DMS 273 treated with DMSO at 0.1 percent for 48 hours (cell line): Measurements from ENCODE around the gene CROCC.
A peak's percentile ranks its signal among the peaks of the same experiment; 100 is the strongest.
"Not testable (repeated sequence)": the region's sequence is repeated elsewhere in the genome, so short reads cannot be mapped to it uniquely, and the experiment has no call there.

ENCODE experiments used
- DNase-seq: peaks from one replicate; lab custom pipeline; 2025; lab: John Stamatoyannopoulos, UW

CROCC gene

GRCh38 chr1:16921391-16922185, at the start of gene CROCC:
Gene CROCC, plus strand, starts transcription at chr1:16921931. Its CDS starts 88 bp downstream, at chr1:16922019.
- no peak for DNase-seq

GRCh38 chr1:16872152-16873075, 49.3 kb upstream of the CROCC start:
- peak; percentile 36 for DNase-seq

GRCh38 chr1:16873076-16873879, 48.5 kb upstream of the CROCC start:
- DNase-seq: not testable (repeated sequence)

GRCh38 chr1:16874968-16875765, 46.6 kb upstream of the CROCC start:
- not testable (repeated sequence) for DNase-seq

GRCh38 chr1:16881742-16882141, 40.0 kb upstream of the CROCC start:
- DNase-seq: not testable (repeated sequence)

- DNase-seq: no peak
These were observed 38.7 kb upstream of the CROCC start for GRCh38 chr1:16882986-16883385.

- DNase-seq: not testable (repeated sequence)
These were observed 37.2 kb upstream of the CROCC start for GRCh38 chr1:16884487-16884886.

GRCh38 chr1:16886860-16887605, 34.7 kb upstream of the CROCC start:
- no peak for DNase-seq

- no peak for DNase-seq
These were observed 32.6 kb upstream of the CROCC start for GRCh38 chr1:16888860-16889816.

GRCh38 chr1:16890539-16891021, 31.2 kb upstream of the CROCC start:
- DNase-seq: not testable (repeated sequence)

- DNase-seq: not testable (repeated sequence)
These were observed 30.7 kb upstream of the CROCC start for GRCh38 chr1:16891057-16891456.

- DNase-seq: not testable (repeated sequence)
These were observed 28.7 kb upstream of the CROCC start for GRCh38 chr1:16892978-16893525.

GRCh38 chr1:16893796-16894195, 27.9 kb upstream of the CROCC start:
- not testable (repeated sequence) for DNase-seq

- DNase-seq: not testable (repeated sequence)
These were observed 27.4 kb upstream of the CROCC start for GRCh38 chr1:16894338-16894737.

GRCh38 chr1:16895233-16895597, 26.5 kb upstream of the CROCC start:
- not testable (repeated sequence) for DNase-seq

GRCh38 chr1:16895598-16896315, 26.0 kb upstream of the CROCC start, which contains the start of gene RNU1-2:
Gene RNU1-2, plus strand, starts transcription at chr1:16895980.
- peak; percentile 99 for DNase-seq

- peak; percentile 100 for DNase-seq
These were observed 25.2 kb upstream of the CROCC start for GRCh38 chr1:16896316-16897055.
